GM12878 (cell line): ENCODE results near the gene FREY1.

ENCODE experiments used
- EP300 ChIP-seq, 2 experiments: fragments of 150-350 bp in 1 of 2; IDR thresholded peaks; 2 replicates each; pipeline ENCODE4 v1.6.1; 2011 to 2012; ENCODE audit warnings: low read depth in 2 of 2, low read length in 2 of 2, borderline replicate concordance in 1 of 2, improper control_type of control experiment in 1 of 2, inconsistent platforms in 1 of 2; ENCODE audit not compliant: control insufficient read depth in 1 of 2
- YY1 ChIP-seq: IDR thresholded peaks from 2 replicates; pipeline ENCODE4 v1.6.1; 2011; ENCODE audit warnings: low read depth, mild to moderate bottlenecking, low read length

- TF ChIP-seq EP300 (IDR thresholded peaks at IDR 0.05; ENCODE audit: borderline replicate concordance in 1 of 2, control insufficient read depth in 1 of 2, low read depth in 2 of 2, low read length in 2 of 2) (no peak), YY1 (no peak)
Measured at GRCh38 chr11:45885921-45886721, 20.9 kb downstream of the FREY1 start.
